T-helper 2 cell treated with Interferon-gamma antibody and Interleukin-4, amounts not matched to agents 100 ng/mL and 5 ng/mL, for 36 hours (primary cell): ENCODE measurements around the gene NIT2. TPM values are rescaled to one million over a fixed set of nuclear protein-coding genes. Genes with fewer than 3 reads are reported as not detected.
"Not testable (repeated sequence)": the region's sequence is repeated elsewhere in the genome, so short reads cannot be mapped to it uniquely, and the experiment has no call there.

Experiments
- intact Hi-C: fragments of 100-400 bp; cut with micrococcal nuclease; formaldehyde crosslinking; loops from one replicate; pipeline ENCODE4 v1.15.1; 2023
- total RNA-seq: library from RNA; stranded (reverse); gene quantifications from 2 replicates; pipeline ENCODE4 v1.2.3, GENCODE V29; 2022

NIT2 gene
- total RNA-seq, 1 donor from 2014 or later, result 46.4 TPM

GRCh38 chr3:100335434-100335833 lies 877 bp downstream of the NIT2 start:
- intact Hi-C loops, result no loop called here

- intact Hi-C loops, result not testable (repeated sequence)
Observed at GRCh38 chr3:100336229-100336628, 1.7 kb downstream of the NIT2 start.

- intact Hi-C loops, result no loop called here
Observed at GRCh38 chr3:100338911-100339310, 4.4 kb downstream of the NIT2 start.

DNA sequence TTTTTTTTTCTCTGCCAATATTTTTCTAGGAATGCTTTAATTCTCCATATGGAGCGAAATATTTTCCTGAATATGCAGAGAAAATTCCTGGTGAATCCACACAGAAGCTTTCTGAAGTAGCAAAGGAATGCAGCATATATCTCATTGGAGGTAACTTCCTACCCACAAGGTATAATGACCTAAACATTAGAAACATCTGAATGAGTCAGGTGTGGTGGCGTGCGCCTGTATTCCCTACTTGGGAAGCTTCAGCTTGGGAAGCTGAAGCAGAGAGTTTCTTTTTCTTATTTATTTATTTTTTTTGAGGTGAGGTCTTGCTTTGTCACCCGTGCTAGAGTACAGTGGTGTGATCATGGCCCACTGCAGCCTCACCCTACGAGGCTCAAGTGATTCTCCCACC lies 5.2 kb downstream of the NIT2 start:
- intact Hi-C loops, result no loop called here

- intact Hi-C loops, result no loop called here
Observed at GRCh38 chr3:100340527-100340926, 6.0 kb downstream of the NIT2 start.

DNA sequence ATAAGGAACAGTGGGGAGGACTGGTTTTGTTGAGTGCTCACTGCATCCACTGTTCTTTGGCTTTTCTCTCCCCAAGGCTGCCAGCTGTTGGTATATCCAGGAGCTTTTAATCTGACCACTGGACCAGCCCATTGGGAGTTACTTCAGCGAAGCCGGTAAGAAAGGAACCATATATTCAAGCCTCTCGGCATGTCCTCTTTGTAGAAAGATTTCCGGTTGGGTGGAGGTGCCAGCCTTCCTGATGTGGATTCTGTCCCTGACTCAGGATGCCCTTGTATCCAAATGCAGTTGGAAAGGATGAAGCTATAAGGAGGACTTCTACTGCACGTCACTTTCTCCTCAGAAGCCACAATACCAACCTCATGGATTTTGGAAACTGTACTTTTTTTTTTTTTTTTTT lies 14.2 kb downstream of the NIT2 start:
- intact Hi-C loops, result no loop called here

- intact Hi-C loops, result not testable (repeated sequence)
Observed at GRCh38 chr3:100351770-100352169, 17.2 kb downstream of the NIT2 start.

DNA sequence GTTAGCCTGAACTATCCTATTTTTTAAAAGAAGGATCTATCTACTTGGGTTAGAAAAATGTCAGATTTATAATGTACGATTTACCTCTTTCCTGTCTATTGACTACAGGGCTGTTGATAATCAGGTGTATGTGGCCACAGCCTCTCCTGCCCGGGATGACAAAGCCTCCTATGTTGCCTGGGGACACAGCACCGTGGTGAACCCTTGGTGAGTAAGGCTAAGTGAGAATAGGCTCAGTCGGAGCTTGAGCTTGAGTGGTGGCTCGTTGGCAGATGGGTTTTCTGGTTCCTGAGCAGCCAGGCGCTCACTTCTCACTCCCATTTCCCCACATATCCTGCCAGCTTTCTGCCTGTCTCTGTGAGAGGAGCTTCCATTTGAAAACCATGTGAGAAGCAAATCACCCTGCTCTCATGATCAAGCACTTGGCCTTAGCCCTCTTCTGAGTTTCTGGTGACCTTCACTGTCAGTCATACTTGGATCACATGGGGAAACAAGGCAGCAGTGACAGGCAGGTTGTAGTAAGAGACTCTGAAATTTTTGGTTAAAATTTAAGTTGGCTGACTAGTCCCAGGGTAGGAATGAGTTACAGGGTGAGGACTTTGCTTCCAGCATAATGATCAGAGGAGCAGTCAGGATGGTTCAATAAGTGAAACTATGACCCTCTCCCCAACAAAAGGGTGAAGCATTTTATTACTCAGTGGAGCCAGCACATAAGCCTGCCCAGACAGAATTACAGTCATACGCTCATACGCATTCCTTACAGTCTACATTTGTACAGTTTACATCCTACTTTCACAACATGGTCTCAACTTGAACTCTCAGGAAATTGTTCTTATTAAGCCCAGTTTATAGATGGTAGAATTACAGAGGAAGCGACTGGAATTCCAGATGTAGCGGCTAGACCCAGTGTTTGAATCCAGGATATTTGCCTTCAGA lies 18.0 kb downstream of the NIT2 start:
- intact Hi-C loops, result no loop called here

DNA sequence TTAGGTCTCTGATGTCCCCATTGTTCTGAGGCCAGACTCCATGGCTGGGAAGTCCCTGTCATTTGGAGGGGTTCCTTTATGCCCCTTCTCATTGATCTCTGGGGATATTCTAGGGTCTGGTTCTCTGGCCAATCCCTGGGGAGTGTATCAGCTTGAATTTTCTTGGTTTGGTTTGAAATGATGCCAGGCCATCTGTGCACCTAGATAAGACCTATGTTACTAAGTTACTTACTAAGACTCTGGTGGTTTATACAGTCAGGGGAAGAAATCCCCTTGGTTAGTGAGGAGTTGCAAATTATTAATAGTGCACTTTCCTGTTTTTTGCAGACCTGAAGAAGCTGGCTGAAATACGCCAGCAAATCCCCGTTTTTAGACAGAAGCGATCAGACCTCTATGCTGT lies 20.3 kb downstream of the NIT2 start:
- intact Hi-C loops, result no loop called here

DNA sequence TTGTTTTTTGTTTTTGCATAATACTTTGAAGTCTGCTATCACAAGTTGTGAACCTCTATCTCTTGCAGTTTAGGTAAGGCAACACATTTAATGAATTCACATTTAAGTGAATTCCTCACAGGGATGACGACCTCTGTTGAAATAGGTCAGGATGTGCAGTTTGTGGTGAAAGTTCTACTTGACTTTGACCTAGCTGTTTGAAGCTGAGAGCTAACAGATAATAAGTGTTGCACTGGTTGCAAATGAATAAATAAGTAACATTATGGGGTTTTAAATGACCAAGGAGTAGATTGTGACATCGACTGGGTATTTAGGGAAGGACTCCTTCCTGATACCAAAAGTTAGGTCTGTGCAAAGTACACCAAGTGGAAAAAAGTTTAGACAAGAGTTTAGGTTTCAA lies 23.9 kb downstream of the NIT2 start:
- intact Hi-C loops, result no loop called here

DNA sequence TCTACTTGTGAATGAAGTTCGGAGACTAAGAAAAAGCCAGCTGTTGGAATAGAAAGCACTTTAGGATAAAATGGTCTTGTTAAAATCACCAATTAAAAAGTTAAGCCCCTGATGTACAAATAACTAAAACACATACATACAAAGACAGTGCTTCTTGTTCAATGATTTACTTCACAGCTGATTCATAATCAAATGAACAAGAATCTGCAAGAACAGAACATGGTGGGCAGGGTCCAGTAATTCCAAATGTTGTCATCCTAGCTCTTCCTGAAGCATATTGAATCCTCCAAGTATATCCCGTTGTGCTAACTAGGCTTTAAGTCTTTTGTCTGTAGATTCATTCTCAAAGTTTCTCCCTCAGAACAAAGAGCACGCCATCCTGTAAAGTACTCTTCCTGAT lies 24.5 kb downstream of the NIT2 start:
- intact Hi-C loops, result no loop called here

- intact Hi-C loops, result no loop called here
Observed at GRCh38 chr3:100360757-100361496, 26.4 kb downstream of the NIT2 start.

GRCh38 chr3:100361897-100362296 lies 27.3 kb downstream of the NIT2 start:
- intact Hi-C loops, result no loop called here

GRCh38 chr3:100364421-100364820 lies 29.9 kb downstream of the NIT2 start:
- intact Hi-C loops, result no loop called here

DNA sequence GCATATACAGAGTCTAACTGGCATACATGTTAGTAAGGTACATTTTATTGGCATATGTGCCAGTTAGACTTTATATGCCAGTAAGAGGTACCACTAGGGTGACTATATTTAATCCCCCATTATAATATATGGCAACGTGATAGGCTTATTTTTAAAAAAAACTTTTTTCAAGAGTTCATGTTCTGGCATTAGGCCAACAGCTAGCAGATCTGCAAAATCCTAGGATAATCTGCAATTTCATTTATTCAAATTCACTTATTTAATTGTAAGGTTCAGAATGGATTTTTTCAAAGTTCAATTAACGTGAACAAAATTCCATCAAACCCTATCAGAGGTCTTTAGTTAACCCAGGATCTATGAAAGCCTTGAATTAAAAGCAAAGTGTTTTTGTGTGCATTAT lies 31.9 kb downstream of the NIT2 start:
- intact Hi-C loops, result no loop called here

GRCh38 chr3:100368441-100368840 lies 33.9 kb downstream of the NIT2 start:
- intact Hi-C loops, result no loop called here

GRCh38 chr3:100370756-100371155 lies 36.2 kb downstream of the NIT2 start:
- intact Hi-C loops, result no loop called here

DNA sequence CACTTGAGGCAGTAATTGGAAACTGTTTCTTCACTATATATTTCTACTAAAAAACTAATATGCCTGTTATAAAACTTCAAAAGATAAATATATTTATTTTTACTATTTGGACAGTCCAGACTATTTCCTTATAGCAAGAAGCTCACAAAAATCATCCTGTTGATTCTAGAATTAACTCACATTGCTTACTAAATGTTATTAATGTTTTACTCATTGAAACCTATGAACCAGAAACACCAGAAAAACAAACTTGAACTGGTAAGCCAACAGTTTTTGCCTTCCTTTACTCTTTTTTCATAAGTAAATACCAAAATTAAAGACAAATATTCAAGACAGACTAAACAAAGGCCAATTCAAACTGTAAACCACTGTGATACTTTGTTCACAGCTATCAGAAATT lies 40.0 kb downstream of the NIT2 start:
- intact Hi-C loops, result no loop called here

DNA sequence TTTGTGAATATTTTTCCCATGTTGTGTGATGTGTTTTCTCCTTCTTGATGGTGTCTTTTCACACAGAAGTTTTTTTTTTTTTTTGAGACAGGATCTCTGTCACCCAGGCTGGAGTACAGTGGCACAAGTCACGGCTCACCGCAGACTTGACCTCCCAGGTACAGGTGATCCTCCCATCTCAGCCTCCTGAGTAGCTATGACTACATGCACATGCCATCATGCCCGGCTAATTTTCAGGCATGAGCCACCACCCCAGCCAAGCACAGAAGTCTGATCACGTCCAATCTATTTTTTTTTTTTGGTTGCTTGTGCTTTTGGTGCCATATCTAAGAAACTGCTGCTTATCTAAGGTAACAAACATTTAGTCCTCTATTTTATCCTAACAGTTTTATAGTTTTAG lies 41.7 kb downstream of the NIT2 start:
- intact Hi-C loops, result no loop called here

DNA sequence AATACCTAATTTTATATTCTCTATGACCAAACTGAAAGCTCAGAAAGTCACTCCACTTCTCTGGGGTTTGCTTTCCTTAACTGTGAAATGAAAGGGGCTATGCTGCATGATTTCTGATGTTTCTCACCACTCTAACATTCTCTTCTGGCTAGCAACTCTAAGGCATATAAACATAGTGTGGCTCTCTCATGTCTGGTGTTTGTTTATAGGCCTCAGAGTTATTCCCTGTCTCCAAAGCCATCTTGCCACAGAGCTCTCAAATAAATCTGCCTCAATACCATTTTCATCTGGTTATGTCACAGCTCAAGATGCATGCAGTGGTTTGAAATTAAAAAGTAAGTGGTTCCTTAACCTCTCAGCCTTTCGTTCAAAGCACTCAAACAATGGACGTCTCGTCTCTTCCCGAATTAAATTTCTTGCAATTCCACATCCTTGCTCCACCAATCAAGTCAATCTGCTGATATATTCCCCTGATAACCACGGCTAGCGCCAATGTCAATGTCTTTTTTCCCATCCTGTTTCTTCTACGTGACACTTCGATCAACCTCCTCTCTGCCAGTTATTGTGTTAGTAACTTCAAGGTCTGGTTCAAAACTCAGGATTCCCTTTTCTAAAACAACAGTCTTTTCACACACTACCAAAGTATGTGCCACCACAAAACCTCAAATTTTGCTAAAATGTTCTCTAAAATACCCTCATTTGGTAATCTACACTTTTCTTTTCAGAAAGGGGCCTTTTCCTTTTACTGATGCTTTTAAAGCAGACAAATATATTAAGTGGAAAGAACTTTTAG lies 50.4 kb downstream of the NIT2 start:
- intact Hi-C loops, result no loop called here

GRCh38 chr3:100386437-100387074 lies 52.0 kb downstream of the NIT2 start:
- intact Hi-C loops, result no loop called here
